ENCODE results near the gene SYNE1. TPM values are rescaled to one million over a fixed set of nuclear protein-coding genes. Genes with fewer than 3 reads are reported as not detected.
"Not testable (repeated sequence)": the region's sequence is repeated elsewhere in the genome, so short reads cannot be mapped to it uniquely, and the experiment has no call there.

Gene SYNE1
- total RNA-seq, 1 donor from 2014 or later: 137 TPM

DNA sequence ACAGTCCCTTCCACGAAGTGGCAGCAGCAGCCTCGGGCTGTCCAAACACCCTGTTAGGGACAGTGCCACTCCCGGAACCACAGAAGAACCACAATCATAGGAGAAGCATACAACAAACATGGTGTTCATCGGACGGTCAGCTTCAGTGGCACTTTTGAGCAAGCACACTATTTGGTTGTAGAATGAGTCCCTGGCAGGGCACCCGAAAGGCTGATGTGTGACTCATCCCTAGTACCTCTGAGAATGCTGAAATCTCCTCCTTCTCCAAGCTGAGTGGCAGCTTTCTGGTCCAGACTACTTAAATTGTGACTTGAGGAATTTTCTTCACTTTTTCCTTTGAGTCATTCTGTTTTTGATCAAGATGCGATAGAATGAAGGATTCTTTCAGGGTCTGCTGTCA lies 547.2 kb downstream of the SYNE1 start:
- FAIRE-seq (no peak), DNase-seq (ENCODE audit: low spot score in 2 of 2) (no peak)

DNA sequence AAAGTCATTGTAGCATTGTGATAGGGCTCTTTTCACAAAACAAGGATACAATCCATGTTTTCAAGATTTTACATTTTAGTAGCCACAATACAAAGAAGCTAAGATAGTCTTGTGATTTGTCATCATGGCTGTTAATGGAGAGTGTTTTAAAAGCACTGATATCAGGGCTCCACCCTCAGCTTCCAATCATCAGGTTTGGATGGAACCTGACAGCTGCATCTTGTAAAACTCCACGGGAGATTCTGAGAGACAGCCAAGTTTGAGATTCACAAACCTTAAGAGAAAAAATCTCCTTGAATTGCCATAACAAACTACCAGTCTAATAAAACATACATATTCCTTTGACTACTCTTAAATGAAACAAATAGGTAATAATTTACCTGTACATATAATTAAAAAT lies 549.5 kb downstream of the SYNE1 start:
- FAIRE-seq: no peak
- DNase-seq (ENCODE audit: low spot score in 2 of 2): no peak

DNA sequence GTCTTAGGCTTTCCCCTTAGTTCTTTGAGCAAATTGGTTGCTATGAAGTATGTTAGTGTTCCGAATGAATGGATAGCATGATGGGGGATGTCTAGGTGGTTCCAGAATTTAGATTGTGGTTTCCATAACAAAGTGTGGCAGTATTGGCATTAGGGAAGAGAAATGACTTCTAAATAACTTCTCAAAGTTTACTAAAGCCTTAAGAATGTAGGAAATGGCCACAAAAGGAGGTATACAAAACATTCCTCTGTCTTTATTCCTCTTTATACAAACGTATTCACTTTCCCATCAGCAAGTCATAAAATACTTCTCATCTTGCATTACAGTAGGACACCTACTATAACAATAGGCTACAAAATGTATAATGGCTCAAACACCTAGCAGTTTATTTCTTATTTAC lies 550.1 kb downstream of the SYNE1 start:
- FAIRE-seq (no peak), DNase-seq (ENCODE audit: low spot score in 2 of 2) (no peak)

DNA sequence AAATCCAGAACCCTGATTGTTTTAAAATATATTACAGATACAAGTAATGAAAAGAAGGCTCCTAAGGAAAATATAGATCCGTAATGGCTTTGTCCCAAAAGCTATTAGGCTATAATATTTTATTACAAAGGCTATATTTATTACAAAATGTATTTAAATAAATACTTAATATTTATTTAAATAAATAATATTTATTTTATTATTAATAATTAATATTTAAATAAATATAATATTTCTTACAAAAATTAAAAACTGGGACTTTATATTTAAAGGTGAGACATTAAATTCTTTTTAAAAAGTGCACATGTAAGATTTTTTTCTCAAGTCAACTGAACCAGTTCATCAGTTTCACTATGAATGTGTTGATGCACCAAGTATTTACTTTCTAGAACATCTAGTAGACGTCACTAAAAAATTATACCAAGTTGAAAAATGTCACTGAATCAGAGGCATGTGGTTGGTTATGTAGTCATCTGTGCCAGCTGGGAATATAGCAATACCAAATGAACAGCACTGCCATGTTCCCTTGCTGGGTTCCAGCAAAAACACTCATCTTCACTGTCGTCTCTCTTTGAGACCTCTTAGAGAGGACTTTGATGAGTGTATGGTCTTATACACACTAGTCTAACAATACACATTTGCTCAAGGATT lies 550.8 kb downstream of the SYNE1 start:
- DNase-seq (ENCODE audit: low spot score in 2 of 2) (no peak), FAIRE-seq (peak; percentile 53)

DNA sequence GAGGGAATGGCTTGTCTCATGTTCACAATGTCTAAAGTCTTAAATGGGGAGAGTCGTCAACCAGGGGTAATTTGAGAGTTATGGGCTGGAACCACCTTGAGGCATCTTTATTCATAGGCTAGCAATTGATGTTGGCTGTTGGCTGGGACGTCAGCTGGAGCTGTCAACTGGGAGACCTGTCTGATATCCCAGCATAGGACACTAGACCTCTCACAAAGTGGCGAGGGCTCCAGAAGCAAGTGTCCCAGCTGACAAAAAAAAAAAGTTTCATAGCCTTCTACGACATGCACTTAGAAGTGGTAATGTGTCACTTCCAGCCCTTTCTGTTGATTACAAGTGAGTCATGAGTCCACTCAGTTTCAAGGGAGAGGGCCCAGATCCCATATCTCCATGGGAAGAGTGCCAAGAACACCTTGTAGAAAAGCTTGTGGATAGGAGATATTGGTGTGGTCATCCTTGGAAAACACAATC lies 551.7 kb downstream of the SYNE1 start:
- no peak for DNase-seq (ENCODE audit: low spot score in 2 of 2)
- no peak for FAIRE-seq

DNA sequence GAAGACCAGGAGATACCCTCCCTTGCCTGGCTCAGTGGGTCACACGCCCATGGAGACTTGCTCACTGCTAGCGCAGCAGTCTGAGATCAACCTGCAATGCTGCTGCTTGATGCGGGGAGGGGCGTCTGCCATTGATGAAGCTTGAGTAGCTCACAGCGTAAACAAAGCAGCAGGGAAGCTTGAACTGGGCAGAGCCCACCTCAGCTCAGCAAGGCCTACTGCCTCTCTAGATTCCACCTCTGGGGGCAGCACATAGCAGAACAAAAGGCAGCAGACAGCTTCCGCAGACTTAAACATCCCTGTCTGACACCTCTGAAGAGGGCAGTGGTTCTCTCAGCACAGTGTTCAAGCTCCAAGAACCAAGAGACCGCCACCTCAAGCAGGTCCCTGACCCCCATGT lies 558.4 kb downstream of the SYNE1 start:
- no peak for FAIRE-seq
- DNase-seq (ENCODE audit: low spot score in 2 of 2): no peak

DNA sequence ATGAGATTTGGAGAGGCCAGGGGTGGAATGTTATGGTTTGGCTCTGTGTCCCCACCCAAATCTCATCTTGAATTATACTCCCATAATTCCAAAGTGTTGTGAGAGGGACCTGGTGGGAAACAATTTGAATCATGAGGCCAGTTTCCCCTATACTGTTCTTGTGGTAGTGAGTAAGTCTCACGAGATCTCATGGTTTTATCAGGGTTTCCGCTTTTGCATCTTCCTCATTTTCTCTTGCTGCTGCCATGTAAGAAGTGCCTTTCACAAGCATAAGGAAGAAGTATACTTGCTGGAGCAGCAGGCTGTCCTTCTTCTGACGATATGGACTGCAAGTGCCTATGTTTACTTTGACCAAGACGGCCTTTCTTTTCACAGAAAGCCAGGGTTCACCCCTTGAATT lies 559.2 kb downstream of the SYNE1 start:
- FAIRE-seq: no peak
- no peak for DNase-seq (ENCODE audit: low spot score in 2 of 2)

DNA sequence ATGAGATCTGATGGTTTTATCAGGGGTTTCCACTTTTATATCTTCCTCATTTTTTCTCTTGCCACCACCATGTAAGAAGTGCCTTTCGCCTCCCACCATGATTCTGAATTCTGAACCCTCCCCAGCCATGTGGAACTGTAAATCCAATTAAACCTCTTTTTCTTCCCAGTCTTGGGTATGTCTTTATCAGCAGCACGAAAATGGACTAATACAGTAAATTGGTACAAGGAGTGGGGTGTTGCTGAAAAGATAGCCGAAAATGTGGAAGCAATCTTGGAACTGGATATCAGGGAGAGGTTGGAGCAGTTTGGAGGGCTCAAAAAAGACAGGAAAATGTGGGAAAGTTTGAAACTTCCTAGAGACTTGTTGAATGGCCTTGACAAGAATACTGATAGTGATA lies 560.9 kb downstream of the SYNE1 start:
- not testable (repeated sequence) for DNase-seq (ENCODE audit: low spot score in 2 of 2); FAIRE-seq

DNA sequence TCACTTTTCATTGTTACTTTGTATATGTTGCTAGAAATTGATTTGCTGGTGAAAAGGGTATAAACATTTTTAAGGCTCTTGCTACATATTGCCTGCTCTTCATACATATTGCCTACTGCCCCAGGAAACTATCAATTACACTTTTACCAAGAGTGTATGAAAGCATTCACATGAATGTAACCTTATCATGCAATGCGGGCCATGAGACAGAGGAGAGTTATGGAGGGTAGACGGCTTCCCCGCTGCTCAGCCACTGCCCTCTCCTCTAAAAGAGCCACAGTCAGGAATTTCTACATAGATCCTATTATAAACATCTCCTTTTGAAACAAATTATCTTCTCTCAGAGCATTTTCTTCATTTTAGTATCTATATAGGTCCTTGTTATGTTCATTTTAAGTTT lies 565.3 kb downstream of the SYNE1 start:
- FAIRE-seq (no peak), DNase-seq (ENCODE audit: low spot score in 2 of 2) (no peak)

Small RNA genes within 50 kb of the gene (small RNA-seq; reads per million reads assigned to genes)
- gene RNA5SP223: not detected

Other genes with a start within 250 kb of the SYNE1 start
- 4.5 TPM for gene MYCT1, start 60.5 kb upstream of the SYNE1 start, total RNA-seq
- gene VIP, start 113.4 kb upstream of the SYNE1 start, total RNA-seq: 4.1 TPM

All from frontal cortex (tissue), 4 donors.